GM23248 (cell line): Measurements from ENCODE around the gene SNAPC4. TPM values are rescaled to one million over a fixed set of nuclear protein-coding genes. Genes with fewer than 3 reads are reported as not detected.

Experiments
- DNase-seq: peaks from one replicate; pipeline ENCODE4 v3.0.0-alpha.2; 2015
- H2AFZ ChIP-seq: fragments of 200-600 bp; sonication (generic); 2 replicates; pipeline ENCODE4 v1.6.1; 2016; ENCODE audit warnings: antibody characterized with exemption
- H3F3A ChIP-seq: fragments of 200-600 bp; sonication (generic); 2 replicates; pipeline ENCODE4 v1.6.1; 2016; ENCODE audit warnings: mild to moderate bottlenecking, antibody characterized with exemption, mixed run types; ENCODE audit not compliant: insufficient read depth
- H3K27ac ChIP-seq: fragments of 200-600 bp; sonication (generic); 2 replicates; pipeline ENCODE4 v1.5.1; 2016; ENCODE audit warnings: mild to moderate bottlenecking
- H3K27me3 ChIP-seq: fragments of 200-600 bp; sonication (generic); replicated peaks from 2 replicates; pipeline ENCODE4 v1.6.1; 2016; ENCODE audit warnings: mild to moderate bottlenecking; ENCODE audit not compliant: insufficient read depth
- H3K36me3 ChIP-seq: fragments of 200-600 bp; sonication (generic); 2 replicates; pipeline ENCODE4 v1.6.1; 2016; ENCODE audit warnings: low read depth, mild to moderate bottlenecking
- H3K4me1 ChIP-seq: fragments of 200-600 bp; sonication (generic); 2 replicates; pipeline ENCODE4 v1.6.1; 2016; ENCODE audit warnings: mild to moderate bottlenecking; ENCODE audit not compliant: insufficient read depth
- H3K4me2 ChIP-seq: fragments of 200-600 bp; sonication (generic); one replicate; pipeline ENCODE4 v1.6.1; 2016; ENCODE audit warnings: mild to moderate bottlenecking; ENCODE audit not compliant: unreplicated experiment
- H3K4me3 ChIP-seq: fragments of 200-600 bp; sonication (generic); 2 replicates; pipeline ENCODE4 v1.5.1; 2016; ENCODE audit warnings: mild to moderate bottlenecking
- H3K79me2 ChIP-seq: fragments of 200-600 bp; sonication (generic); 2 replicates; pipeline ENCODE4 v1.6.1; 2016; ENCODE audit warnings: mild to moderate bottlenecking; ENCODE audit not compliant: insufficient read depth
- H3K9ac ChIP-seq: fragments of 200-600 bp; sonication (generic); 2 replicates; pipeline ENCODE4 v1.6.1; 2016; ENCODE audit warnings: mild to moderate bottlenecking
- H3K9me2 ChIP-seq: fragments of 200-600 bp; sonication (generic); 2 replicates; pipeline ENCODE4 v1.6.1; 2016; ENCODE audit warnings: mixed run types, mild to moderate bottlenecking, moderate library complexity; ENCODE audit not compliant: insufficient read depth
- H3K9me3 ChIP-seq: fragments of 200-600 bp; sonication (generic); one replicate; pipeline ENCODE4 v1.6.1; 2017; ENCODE audit warnings: low read depth
- H4K20me1 ChIP-seq: fragments of 200-600 bp; sonication (generic); 2 replicates; pipeline ENCODE4 v1.6.0; 2016; ENCODE audit not compliant: insufficient read depth
- EZH2 ChIP-seq: fragments of 200-600 bp; sonication (generic); IDR thresholded peaks from 2 replicates; pipeline ENCODE4 v1.6.1; 2018; ENCODE audit warnings: antibody characterized with exemption, mild to moderate bottlenecking; ENCODE audit not compliant: insufficient read depth, poor library complexity, severe bottlenecking
- EZH2phosphoT487 ChIP-seq: fragments of 200-600 bp; sonication (generic); IDR thresholded peaks from 2 replicates; pipeline ENCODE4 v1.6.1; 2018; ENCODE audit warnings: antibody characterized with exemption, moderate library complexity, mild to moderate bottlenecking, low read depth; ENCODE audit not compliant: insufficient read depth
- WGBS, 2 experiments: methylation state at CpG; one replicate each; pipeline ENCODE4 v1.1.6; 2015 to 2017; ENCODE audit warnings: low lambda C conversion rate in 2 of 2, low coverage in 1 of 2; ENCODE audit errors: missing lambda C conversion rate in 2 of 2; 5-methylcytosine and 5-hydroxymethylcytosine counted together
- in situ Hi-C: fragments of 300-500 bp; cut with MboI; formaldehyde crosslinking; loops from 2 replicates; pipeline ENCODE4 v1.15.0; 2020
- polyA plus RNA-seq: library from polyadenylated mRNA; unstranded; fragments of >200 nt; fragmentation: Nextera tagmentation; extraction: Ambion mirVana; gene quantifications from 2 replicates; pipeline ENCODE4 v1.2.1, GENCODE V29; 2016
- total RNA-seq: library from RNA; depleted of rRNA; stranded (reverse); fragments of >200 nt; shearing (Covaris generic); gene quantifications from 2 replicates; pipeline ENCODE4 v1.2.3, GENCODE V29; 2014

The SNAPC4 gene
- total and polyA plus RNA-seq, 2 experiments from 2014 or later, result 4.4 to 5.2 TPM

GRCh38 chr9:136368190-136368589 lies 31.8 kb downstream of the SNAPC4 start:
- in situ Hi-C loops, result no loop called here
- H3K9ac ChIP-seq, result no peak overlapping the region
- H3K4me3 ChIP-seq, result no peak overlapping the region
- no peak overlapping the region for H3K27ac ChIP-seq
- WGBS, 2 experiments, result 79 to 80% methylated on average over 12 to 18 of the region's 18 CpGs
- DNase-seq, result no peak
- TF ChIP-seq EZH2 (no peak), EZH2phosphoT487 (no peak)
- no peak overlapping the region for H3K4me2 ChIP-seq
- H3K27me3 ChIP-seq, result no peaks in the 10 kb centered on the region
- H3K79me2 ChIP-seq, result no peaks in the 10 kb centered on the region
- no peaks in the 10 kb centered on the region for H3K36me3 ChIP-seq
- H3K9me3 ChIP-seq, result no peaks in the 10 kb centered on the region
- no peak overlapping the region for H2AFZ ChIP-seq
- H3K4me1 ChIP-seq, result peaks cover 18% of the 10 kb centered on the region; the same call in 1 of the 2 replicates
- no peaks in the 10 kb centered on the region for H3F3A ChIP-seq
- H3K9me2 ChIP-seq, result no peaks in the 10 kb centered on the region
- H4K20me1 ChIP-seq, result no peaks in the 10 kb centered on the region

DNA sequence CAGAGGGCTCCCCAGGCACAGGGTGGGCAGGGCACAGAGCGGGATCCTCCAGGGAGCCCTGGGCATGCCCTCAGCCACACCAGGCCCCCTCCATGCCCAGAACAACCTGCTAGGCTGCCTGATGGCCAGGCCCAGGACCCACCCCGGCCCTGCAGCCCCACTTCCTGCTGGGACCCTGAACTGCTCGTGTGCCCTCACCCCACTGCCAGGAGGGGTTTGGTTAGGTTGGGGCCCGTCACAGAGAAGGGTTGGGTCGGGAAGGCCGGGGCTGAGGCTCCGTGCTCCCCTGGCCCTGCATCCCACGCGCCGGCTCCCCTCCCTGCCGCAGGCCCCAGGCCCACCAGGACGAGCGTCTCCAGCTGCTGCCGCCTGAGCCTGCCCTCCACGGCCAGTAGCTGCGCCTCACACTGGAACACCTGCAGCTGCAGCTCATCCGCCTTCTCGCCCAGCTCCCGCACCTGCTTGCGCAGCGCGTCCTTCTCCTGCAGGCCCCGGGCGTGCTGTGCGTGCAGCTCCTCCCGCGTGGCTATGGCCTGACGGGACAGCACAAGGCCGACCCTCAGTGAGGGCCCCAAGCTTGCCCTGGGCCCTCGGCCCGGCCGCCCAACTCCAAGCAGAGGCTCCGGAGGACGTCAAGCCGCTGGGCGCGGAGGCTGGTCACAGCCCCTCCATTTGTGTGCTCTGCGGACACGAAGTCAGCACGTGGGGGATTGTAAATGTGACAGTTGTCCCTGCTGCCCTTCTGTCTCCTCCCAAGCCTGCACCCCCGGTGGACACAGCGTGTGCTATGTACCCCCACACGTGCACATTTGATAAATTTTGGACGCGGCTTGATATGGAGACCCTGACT lies 32.4 kb downstream of the SNAPC4 start:
- H3K36me3 ChIP-seq, result no peaks in the 10 kb centered on the region
- 85 to 88% methylated on average over 37 to 45 of the region's 45 CpGs for WGBS, 2 experiments
- in situ Hi-C loops, result no loop called here

GRCh38 chr9:136366826-136367225 lies 33.1 kb downstream of the SNAPC4 start:
- Histone ChIP-seq H3K27me3 (no peaks in the 10 kb centered on the region), H3K9me3 (no peaks in the 10 kb centered on the region), H3F3A (no peaks in the 10 kb centered on the region), H4K20me1 (no peaks in the 10 kb centered on the region), H3K27ac (no peak overlapping the region), H3K4me2 (no peak overlapping the region), H3K9ac (no peak overlapping the region), H3K9me2 (no peaks in the 10 kb centered on the region), H3K79me2 (no peaks in the 10 kb centered on the region), H2AFZ (no peak overlapping the region), H3K4me3 (no peak overlapping the region), H3K4me1 (peaks cover 13% of the 10 kb centered on the region), H3K36me3 (no peaks in the 10 kb centered on the region)
- in situ Hi-C loops, result no loop called here
- TF ChIP-seq EZH2 (no peak), EZH2phosphoT487 (no peak)
- 83 to 86% methylated on average over 9 of the region's 9 CpGs for WGBS, 2 experiments
- DNase-seq, result no peak

More for the DNA sequence above, 32.4 kb downstream of the SNAPC4 start:
- Histone ChIP-seq H2AFZ (no peak overlapping the region), H3K27me3 (no peaks in the 10 kb centered on the region), H3K4me3 (no peak overlapping the region), H3K4me1 (peaks cover 15% of the 10 kb centered on the region), H3K9me2 (no peaks in the 10 kb centered on the region), H4K20me1 (no peaks in the 10 kb centered on the region), H3K27ac (no peak overlapping the region), H3K9ac (no peak overlapping the region), H3F3A (no peaks in the 10 kb centered on the region), H3K79me2 (no peaks in the 10 kb centered on the region), H3K4me2 (no peak overlapping the region), H3K9me3 (no peaks in the 10 kb centered on the region)
- TF ChIP-seq EZH2 (no peak), EZH2phosphoT487 (no peak)
- DNase-seq, result no peak

- peaks cover 23% of the 10 kb centered on the region for H3K4me1 ChIP-seq
- no peaks in the 10 kb centered on the region for H3F3A ChIP-seq
- H3K9me2 ChIP-seq, result no peaks in the 10 kb centered on the region
- 57 to 61% methylated on average over 8 to 9 of the region's 9 CpGs for WGBS, 2 experiments
- in situ Hi-C loops, result no loop called here
- DNase-seq, result no peak
- H3K79me2 ChIP-seq, result no peaks in the 10 kb centered on the region
- no peaks in the 10 kb centered on the region for H3K36me3 ChIP-seq
- no peak overlapping the region for H2AFZ ChIP-seq
- H3K27me3 ChIP-seq, result no peaks in the 10 kb centered on the region
- H3K4me3 ChIP-seq, result no peak overlapping the region
- no peaks in the 10 kb centered on the region for H3K9me3 ChIP-seq
- no peaks in the 10 kb centered on the region for H4K20me1 ChIP-seq
- H3K4me2 ChIP-seq, result no peak overlapping the region
- H3K9ac ChIP-seq, result no peak overlapping the region
- TF ChIP-seq EZH2, result no peak
- no peak for TF ChIP-seq EZH2phosphoT487
- H3K27ac ChIP-seq, result no peak overlapping the region
These were observed 34.2 kb downstream of the SNAPC4 start for GRCh38 chr9:136365775-136366222.
